AG04450 (cell line): ENCODE data around the gene TRAF6. TPM values are rescaled to one million over a fixed set of nuclear protein-coding genes. Genes with fewer than 3 reads are reported as not detected.

Experiments used
- CTCF ChIA-PET: fragments of 300-600, 350-600 bp; formaldehyde crosslinking; extraction: SDS; loops from one replicate; lab custom pipeline; 2022; ENCODE audit warnings: antibody characterized with exemption, inconsistent platforms; lab: Charles Lee
- POLR2A ChIA-PET: fragments of 350-600 bp; formaldehyde crosslinking; extraction: SDS; loops from one replicate; lab custom pipeline; 2021; ENCODE audit warnings: antibody characterized with exemption, inconsistent platforms; lab: Yijun Ruan, JAX
- DNase-seq: peaks from one replicate; pipeline ENCODE4 v3.0.0-alpha.2; 2011; ENCODE audit warnings: low read depth, low spot score
- H3K27ac ChIP-seq: one replicate; pipeline ENCODE4 v1.5.1; 2012; ENCODE audit warnings: low read depth, low read length, control low read depth
- H3K27me3 ChIP-seq: one replicate; pipeline ENCODE4 v1.6.0; 2012; ENCODE audit warnings: low read length; ENCODE audit not compliant: control insufficient read depth, insufficient read depth
- H3K4me3 ChIP-seq: 2 replicates; pipeline ENCODE4 v1.5.1; 2011; ENCODE audit warnings: mild to moderate bottlenecking, low read depth, low read length, control low read depth
- H3K9me3 ChIP-seq: 2 replicates; pipeline ENCODE4 v1.5.1; 2012; ENCODE audit warnings: low read length; ENCODE audit not compliant: control insufficient read depth, insufficient read depth
- polyA plus RNA-seq: library from polyadenylated mRNA; depleted of rRNA; stranded (reverse); fragments of >200 nt; gene quantifications from 2 replicates; pipeline ENCODE4 v1.2.3, GENCODE V29; 2011
- TF ChIP-seq, protein P1 (sequence below): IDR thresholded peaks from 2 replicates; pipeline ENCODE4 v1.5.1; 2011; ENCODE audit warnings: low read depth, low read length, control low read depth, inconsistent platforms

Gene TRAF6
- polyA plus RNA-seq, 1 experiment: 10.0 TPM

DNA sequence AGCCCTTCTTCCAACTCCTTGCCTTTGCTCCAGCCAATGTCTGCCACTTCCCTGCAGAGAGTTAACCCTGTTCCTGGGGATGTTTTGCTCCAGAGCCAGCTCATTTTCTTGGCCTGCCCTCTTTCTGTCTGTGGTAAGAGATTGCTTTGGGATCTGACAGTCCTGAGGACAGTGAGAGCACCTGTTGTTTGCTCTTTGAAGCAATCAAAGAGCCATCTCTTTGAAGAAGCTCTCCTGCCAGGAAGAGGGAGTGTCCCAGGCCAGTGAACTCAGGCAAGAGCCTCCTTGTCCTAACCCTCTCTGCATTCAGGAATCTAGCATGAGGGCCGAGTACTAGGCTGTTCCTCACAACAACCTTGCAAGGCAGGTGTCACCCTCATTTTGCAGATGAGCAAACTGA, 42.2 kb downstream of the TRAF6 start:
- no peak overlapping the region for H3K4me3 ChIP-seq
- POLR2A ChIA-PET: no interaction called here
- no peak overlapping the region for H3K27ac ChIP-seq
- DNase-seq: no peak
- H3K9me3 ChIP-seq: no peaks in the 10 kb centered on the region
- CTCF ChIA-PET: interaction anchor here (0.5 to 2.7 kb wide), 6 partner anchors 11 to 176 kb away, joined by 4 to 14 read pairs (median 6); no protein-coding TSS in a partner anchor
- TF ChIP-seq, protein P1, sequence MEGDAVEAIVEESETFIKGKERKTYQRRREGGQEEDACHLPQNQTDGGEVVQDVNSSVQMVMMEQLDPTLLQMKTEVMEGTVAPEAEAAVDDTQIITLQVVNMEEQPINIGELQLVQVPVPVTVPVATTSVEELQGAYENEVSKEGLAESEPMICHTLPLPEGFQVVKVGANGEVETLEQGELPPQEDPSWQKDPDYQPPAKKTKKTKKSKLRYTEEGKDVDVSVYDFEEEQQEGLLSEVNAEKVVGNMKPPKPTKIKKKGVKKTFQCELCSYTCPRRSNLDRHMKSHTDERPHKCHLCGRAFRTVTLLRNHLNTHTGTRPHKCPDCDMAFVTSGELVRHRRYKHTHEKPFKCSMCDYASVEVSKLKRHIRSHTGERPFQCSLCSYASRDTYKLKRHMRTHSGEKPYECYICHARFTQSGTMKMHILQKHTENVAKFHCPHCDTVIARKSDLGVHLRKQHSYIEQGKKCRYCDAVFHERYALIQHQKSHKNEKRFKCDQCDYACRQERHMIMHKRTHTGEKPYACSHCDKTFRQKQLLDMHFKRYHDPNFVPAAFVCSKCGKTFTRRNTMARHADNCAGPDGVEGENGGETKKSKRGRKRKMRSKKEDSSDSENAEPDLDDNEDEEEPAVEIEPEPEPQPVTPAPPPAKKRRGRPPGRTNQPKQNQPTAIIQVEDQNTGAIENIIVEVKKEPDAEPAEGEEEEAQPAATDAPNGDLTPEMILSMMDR: no peak
- no peaks in the 10 kb centered on the region for H3K27me3 ChIP-seq

DNA sequence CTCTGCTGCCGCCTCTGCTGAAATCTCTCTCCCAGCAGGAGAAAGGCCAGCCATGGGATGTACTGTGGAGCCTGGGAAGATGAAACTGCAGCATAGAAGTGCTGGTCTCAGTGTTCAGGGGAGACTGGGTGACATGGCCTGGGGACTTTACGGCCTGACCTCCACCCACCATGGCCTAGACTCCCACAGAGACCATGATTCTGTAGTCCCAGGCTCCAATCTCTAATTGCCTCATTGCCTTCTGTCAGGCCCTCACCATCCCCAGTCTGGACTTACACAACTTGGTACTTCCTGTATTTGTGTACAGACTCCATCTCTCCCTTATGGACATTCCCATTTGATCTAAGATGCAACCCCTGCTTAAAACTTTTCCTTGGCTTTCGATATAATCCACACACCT, 43.1 kb downstream of the TRAF6 start:
- no peaks in the 10 kb centered on the region; the same call in 1 of the 2 replicates for H3K9me3 ChIP-seq
- H3K27ac ChIP-seq: no peak overlapping the region
- no peak overlapping the region for H3K4me3 ChIP-seq
- H3K27me3 ChIP-seq: no peaks in the 10 kb centered on the region
- POLR2A ChIA-PET: no interaction called here
- DNase-seq: no peak
- TF ChIP-seq, protein P1: no peak
- CTCF ChIA-PET: interaction anchor here (2.7 kb wide), 1 partner anchor 12 kb away, joined by 14 read pairs; no protein-coding TSS in a partner anchor

DNA sequence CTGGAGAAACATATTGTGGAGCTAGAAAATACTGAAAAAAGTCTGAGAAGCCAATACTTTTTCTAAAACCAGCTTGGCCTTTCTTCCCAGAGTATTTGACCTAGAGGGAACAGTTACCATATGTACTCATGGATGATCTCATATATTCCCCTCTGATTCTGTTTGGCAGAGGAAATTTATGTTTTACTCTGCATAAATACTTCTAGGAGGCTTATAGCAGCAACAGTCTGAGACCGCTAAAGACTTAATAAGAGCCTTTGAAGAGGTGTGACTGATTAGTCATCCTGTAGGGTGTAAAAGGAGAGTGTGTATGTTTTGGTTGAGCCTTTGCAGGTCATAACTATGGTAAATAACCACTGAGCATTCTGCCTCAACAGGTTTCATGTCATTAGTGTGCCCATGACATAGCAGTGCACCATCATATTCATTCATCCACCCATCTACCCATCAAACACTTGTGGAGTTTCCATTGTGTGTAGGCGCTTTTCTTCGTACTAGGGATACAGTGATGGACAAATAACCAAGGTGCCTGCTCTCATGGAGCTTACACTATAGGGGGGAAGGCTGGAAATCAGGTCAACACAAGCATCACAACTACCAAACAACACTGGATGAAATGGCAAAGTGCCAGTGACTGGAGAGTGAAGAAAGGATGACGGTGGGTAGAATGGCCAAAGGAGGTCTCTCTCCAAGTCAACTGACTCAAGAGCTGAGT, 44.5 kb downstream of the TRAF6 start:
- CTCF ChIA-PET: interaction anchor here (0.6 to 3.4 kb wide), 4 partner anchors 9 to 34 kb away, joined by 3 to 23 read pairs (median 4); no protein-coding TSS in a partner anchor
- POLR2A ChIA-PET: interaction anchor here (0.9 kb wide), 1 partner anchor 695 kb away, joined by 3 read pairs; no protein-coding TSS in a partner anchor
- no peaks in the 10 kb centered on the region; the same call in 1 of the 2 replicates for H3K9me3 ChIP-seq

DNA sequence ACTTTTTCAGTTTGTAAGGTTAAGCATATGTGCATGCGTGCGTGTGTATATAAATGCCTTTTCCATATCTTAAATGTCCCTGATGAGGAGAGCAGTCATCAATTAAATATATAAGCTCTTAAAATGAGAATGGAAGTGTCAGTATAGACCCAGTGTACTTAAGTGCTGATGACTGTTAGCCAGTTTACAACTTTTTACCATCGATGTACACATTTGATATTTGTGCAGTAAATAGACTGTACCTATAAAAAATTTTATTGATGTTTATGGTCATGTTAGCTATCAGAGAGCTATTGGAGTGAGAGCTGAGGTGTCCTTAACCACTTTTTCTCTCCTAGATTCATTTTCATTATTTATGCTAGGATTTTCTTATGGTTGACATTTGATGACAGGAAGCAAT, 45.4 kb downstream of the TRAF6 start:
- H3K9me3 ChIP-seq: no peaks in the 10 kb centered on the region; the same call in 1 of the 2 replicates
- ChIA-PET POLR2A (interaction anchor here (0.9 kb wide), 1 partner anchor 694 kb away, joined by 3 read pairs; no protein-coding TSS in a partner anchor), CTCF (interaction anchor here (0.8 to 3.4 kb wide), 4 partner anchors 9 to 172 kb away, joined by 3 to 23 read pairs (median 5); no protein-coding TSS in a partner anchor)
- H3K27ac ChIP-seq: no peak overlapping the region
- TF ChIP-seq, protein P1: no peak
- H3K4me3 ChIP-seq: no peak overlapping the region
- no peaks in the 10 kb centered on the region for H3K27me3 ChIP-seq
- DNase-seq: no peak

More for the DNA sequence above, 44.5 kb downstream of the TRAF6 start:
- no peak overlapping the region for H3K27ac ChIP-seq
- TF ChIP-seq, protein P1: no peak
- H3K4me3 ChIP-seq: no peak overlapping the region
- DNase-seq: no peak
- H3K27me3 ChIP-seq: no peaks in the 10 kb centered on the region

DNA sequence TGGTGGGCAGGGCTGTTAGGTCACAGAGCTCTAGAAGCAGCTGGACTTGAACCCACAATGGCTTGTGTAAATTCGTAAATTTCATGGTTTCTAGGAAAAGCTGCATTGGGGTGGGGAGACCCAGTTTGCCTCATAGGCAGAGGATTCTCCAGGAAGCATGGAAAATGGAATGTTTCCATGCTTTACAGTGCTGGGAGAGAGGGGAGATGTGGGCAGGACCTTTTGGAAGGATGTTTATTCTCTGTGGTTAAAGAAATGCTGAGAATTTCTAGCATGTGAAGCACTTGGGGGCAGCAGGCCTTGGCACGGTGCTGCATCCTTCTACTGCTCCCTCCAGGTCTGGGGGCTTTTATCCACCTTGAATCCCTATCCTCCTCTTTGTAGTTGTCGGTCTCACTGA, 46.3 kb downstream of the TRAF6 start:
- POLR2A ChIA-PET: interaction anchor here (0.5 kb wide), 1 partner anchor 110 kb away, joined by 3 read pairs; no protein-coding TSS in a partner anchor
- Histone ChIP-seq H3K27me3 (no peaks in the 10 kb centered on the region), H3K9me3 (no peaks in the 10 kb centered on the region; the same call in 1 of the 2 replicates), H3K4me3 (no peak overlapping the region), H3K27ac (peak overlapping the region; percentile 47)
- no peak for DNase-seq
- CTCF ChIA-PET: interaction anchor here (0.9 to 3.4 kb wide), 4 partner anchors 8 to 171 kb away, joined by 3 to 23 read pairs (median 5); no protein-coding TSS in a partner anchor
- TF ChIP-seq, protein P1: no peak
